NT2/D1 (cell line): ENCODE measurements around the gene CPLANE2.

Experiments used
- DNase-seq: peaks from one replicate; pipeline ENCODE4 v3.0.0-alpha.2; 2011; ENCODE audit warnings: low read depth, low spot score
- H3K27me3 ChIP-seq: 2 replicates; pipeline ENCODE4 v1.6.0; 2011; ENCODE audit warnings: mild to moderate bottlenecking; ENCODE audit not compliant: insufficient read length, insufficient read depth
- H3K36me3 ChIP-seq: 2 replicates; pipeline ENCODE4 v1.6.1; 2011; ENCODE audit warnings: mild to moderate bottlenecking, low read length, mixed read lengths; ENCODE audit not compliant: insufficient read depth, insufficient read length
- H3K4me1 ChIP-seq: 2 replicates; pipeline ENCODE4 v1.5.1; 2011; ENCODE audit not compliant: insufficient read depth, insufficient read length
- H3K4me3 ChIP-seq: 2 replicates; pipeline ENCODE4 v1.5.1; 2011; ENCODE audit warnings: low read depth; ENCODE audit not compliant: insufficient read length
- H3K9ac ChIP-seq: 2 replicates; pipeline ENCODE4 v1.6.0; 2011; ENCODE audit warnings: low read depth; ENCODE audit not compliant: insufficient read length
- H3K9me3 ChIP-seq: 2 replicates; pipeline ENCODE4 v1.5.1; 2011; ENCODE audit warnings: mild to moderate bottlenecking, low read length; ENCODE audit not compliant: insufficient read depth
- SUZ12 ChIP-seq: IDR thresholded peaks from 2 replicates; pipeline ENCODE4 v1.6.1; 2011; ENCODE audit not compliant: insufficient read length, insufficient read depth; ENCODE audit errors: extremely low read depth
- YY1 ChIP-seq: IDR thresholded peaks from 2 replicates; pipeline ENCODE4 v1.6.1; 2011; ENCODE audit not compliant: insufficient read length, insufficient read depth
- ZNF274 ChIP-seq: IDR thresholded peaks from 2 replicates; pipeline ENCODE4 v1.6.1; 2011; ENCODE audit warnings: mild to moderate bottlenecking, low read depth, low read length

CPLANE2 gene

DNA sequence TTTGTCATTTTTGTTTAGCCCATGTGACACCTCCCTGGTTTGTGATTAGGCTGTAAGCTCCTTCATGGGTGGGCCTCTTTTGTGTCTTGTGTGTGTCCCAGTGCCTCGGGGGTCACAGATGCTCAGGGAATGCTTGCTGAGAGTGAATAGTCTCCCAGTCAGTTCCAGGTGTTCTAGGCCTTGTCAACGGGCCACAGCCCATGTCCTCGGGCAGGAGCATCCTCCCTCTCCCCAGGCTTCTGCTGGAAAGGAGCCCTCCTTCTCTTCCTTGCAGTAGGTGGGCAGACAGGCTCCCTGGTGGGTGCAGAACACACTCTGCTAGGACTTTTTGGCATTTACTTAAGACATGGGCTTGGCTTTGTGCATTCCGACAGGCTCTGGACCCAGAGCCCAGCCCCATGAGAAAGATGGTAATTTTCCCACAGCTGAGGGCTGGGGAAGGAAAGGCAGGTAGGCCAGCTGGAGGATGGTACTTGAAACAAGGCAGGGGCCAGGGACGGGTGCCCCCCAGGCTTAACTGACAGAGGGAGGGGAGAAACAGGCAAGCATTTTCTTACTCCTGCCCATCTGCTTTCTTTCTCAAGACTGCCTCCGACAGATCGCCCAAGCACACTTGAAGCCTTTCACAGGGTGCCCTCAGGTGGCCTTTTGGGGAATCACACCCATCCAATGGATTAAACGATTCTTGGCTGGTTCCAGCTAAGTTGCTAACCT, 7.1 kb upstream of the CPLANE2 start:
- no peak overlapping the region for H3K9ac ChIP-seq
- DNase-seq, result peak; percentile 66
- no peaks in the 10 kb centered on the region for H3K9me3 ChIP-seq
- H3K36me3 ChIP-seq, result peaks cover 14% of the 10 kb centered on the region
- H3K27me3 ChIP-seq, result no peaks in the 10 kb centered on the region
- TF ChIP-seq YY1 (no peak), SUZ12 (no peak), ZNF274 (no peak)
- H3K4me3 ChIP-seq, result no peak overlapping the region
- H3K4me1 ChIP-seq, result no peaks in the 10 kb centered on the region

DNA sequence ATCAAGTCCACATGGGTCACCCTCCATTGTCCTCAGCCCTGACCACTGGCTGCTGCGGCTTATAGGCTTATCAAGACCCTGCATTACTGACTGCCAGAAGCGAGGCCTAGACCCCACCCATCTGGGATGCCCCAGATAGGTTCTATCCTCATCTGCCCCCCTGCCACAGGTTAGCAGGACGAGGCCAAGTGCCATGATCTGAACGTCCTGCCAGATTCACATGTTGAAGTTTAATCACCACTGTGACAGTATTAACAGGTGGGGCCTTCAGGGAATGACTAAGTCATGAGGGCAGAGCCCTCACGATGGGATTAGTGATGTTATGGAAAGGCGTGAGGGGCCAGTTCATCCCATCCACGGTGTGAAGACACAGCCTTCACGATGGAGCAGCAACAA, 6.2 kb upstream of the CPLANE2 start:
- no peaks in the 10 kb centered on the region for H3K4me1 ChIP-seq
- peaks cover 7% of the 10 kb centered on the region for H3K36me3 ChIP-seq
- DNase-seq, result no peak
- H3K4me3 ChIP-seq, result no peak overlapping the region
- H3K27me3 ChIP-seq, result no peaks in the 10 kb centered on the region
- H3K9me3 ChIP-seq, result no peaks in the 10 kb centered on the region
- TF ChIP-seq YY1, result no peak
- no peak for TF ChIP-seq ZNF274
- TF ChIP-seq SUZ12, result no peak
- H3K9ac ChIP-seq, result no peak overlapping the region

DNA sequence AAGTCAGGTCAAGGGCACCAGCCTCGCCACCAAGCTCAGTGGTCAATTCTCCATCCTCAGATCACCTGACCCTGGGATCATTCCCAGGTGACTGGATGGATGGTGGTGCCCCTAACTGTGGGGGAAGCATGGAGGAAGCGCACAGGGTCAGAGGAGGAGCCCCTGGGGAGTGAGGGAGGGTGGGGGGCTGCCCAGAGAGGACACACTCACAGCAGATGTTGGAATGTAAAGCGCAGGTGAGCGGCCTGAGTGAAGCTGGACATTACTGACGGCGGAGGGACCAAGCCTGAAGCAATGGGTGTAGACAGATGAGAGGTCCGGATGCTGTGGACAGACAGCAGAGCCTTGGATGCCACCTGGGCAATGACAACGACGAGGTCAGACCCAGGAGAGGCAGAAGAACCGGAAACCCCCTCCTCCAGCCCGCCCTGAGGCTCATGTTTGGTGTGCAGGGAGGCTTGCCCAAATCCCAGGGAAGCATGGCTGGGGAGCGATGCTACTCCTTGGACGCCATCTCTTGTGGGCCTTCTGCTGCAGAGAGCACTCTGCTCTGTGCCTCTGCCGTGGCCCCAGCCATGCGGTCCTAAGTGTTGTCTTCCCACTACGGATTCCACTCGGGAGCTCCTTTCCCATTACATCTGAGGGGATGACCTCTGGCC, 5.7 kb upstream of the CPLANE2 start:
- H3K9ac ChIP-seq, result no peak overlapping the region
- H3K4me3 ChIP-seq, result no peak overlapping the region
- no peaks in the 10 kb centered on the region for H3K4me1 ChIP-seq
- H3K36me3 ChIP-seq, result peaks cover 3% of the 10 kb centered on the region
- no peak for DNase-seq
- no peaks in the 10 kb centered on the region for H3K27me3 ChIP-seq
- no peaks in the 10 kb centered on the region for H3K9me3 ChIP-seq
- TF ChIP-seq YY1, result no peak
- no peak for TF ChIP-seq SUZ12
- no peak for TF ChIP-seq ZNF274

DNA sequence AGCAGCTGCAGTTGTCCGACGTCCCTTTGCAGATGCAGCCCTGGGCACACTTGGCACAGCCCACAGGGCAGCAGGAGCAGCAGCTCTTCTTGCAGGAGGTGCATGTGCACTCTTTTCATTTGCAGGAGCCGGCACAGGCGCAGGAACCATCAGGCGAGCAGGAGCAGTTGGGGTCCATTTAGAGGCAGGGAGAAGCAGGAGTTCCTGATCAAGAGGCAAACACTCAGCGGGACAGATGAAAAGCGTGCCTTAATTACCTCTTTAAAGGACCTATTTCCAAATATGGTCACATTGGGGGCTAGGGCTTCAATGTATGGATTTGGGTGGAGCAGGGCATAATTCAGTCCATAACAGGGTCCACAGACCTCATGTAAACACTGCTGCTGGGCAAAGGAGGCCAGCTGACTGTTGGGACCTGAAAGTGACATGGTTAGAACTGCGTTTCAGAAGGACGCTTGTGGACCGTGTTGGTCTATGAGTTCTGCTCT, 4.3 kb upstream of the CPLANE2 start:
- DNase-seq, result no peak
- H3K4me3 ChIP-seq, result no peak overlapping the region
- no peaks in the 10 kb centered on the region for H3K9me3 ChIP-seq
- peaks cover 5% of the 10 kb centered on the region for H3K27me3 ChIP-seq
- no peaks in the 10 kb centered on the region for H3K4me1 ChIP-seq
- peaks cover 3% of the 10 kb centered on the region for H3K36me3 ChIP-seq
- TF ChIP-seq SUZ12, result no peak
- TF ChIP-seq YY1, result no peak
- no peak for TF ChIP-seq ZNF274
- no peak overlapping the region for H3K9ac ChIP-seq

DNA sequence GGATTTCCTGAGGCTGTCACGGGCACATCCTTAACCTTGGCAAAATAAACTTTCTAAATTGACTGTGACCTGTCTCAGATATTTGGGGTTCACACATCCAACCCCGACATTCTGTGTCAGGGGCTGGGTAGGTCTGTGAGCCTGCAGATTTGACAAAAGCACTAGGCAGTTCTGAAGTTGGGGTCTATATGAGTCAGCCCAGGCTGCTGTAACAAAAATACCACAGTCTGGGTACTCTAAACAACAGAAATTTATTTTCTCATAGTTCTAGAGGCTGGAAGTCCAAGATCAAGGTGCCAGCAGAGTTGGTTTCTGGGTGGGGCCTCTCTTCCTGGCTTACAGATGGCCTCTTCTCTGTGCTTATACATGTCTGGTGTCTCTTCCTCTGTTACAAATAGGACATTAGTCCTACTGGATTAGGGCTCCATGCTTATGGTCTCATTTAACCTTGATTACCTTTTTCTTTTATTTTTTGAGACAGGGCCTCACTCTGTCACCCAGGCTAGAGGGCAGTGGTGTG, 3.0 kb upstream of the CPLANE2 start:
- DNase-seq, result no peak
- TF ChIP-seq ZNF274 (no peak), SUZ12 (no peak), YY1 (no peak)
- Histone ChIP-seq H3K9me3 (no peaks in the 10 kb centered on the region), H3K4me3 (no peak overlapping the region), H3K9ac (no peak overlapping the region), H3K27me3 (peaks cover 10% of the 10 kb centered on the region), H3K36me3 (no peaks in the 10 kb centered on the region), H3K4me1 (peaks cover 3% of the 10 kb centered on the region)

DNA sequence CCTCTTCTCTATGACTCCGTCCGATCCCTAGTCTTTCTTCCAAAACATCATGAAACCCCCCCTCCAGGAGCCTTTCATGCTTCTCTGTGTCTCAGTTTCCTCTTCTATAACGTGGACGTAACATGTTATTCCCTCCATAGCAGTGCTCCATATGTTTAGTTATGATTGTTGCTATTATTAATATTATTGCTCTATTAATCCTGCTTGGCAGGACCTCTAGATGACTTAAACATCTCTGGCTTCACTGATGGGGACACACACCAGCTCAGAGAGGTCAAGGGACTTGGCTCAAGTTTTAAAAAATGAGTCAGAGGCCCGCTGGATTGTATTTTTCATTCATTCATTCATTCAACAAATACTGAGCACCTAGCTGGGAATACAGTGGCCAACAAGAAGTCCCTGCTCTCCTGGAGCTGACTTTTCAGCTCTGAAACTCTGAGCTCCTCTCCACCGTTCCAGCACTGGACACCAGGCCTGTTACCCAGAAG, 404 bp upstream of the CPLANE2 start:
- DNase-seq, result no peak
- H3K9ac ChIP-seq, result peak overlapping the region; percentile 57
- TF ChIP-seq YY1 (no peak), ZNF274 (no peak), SUZ12 (no peak)
- no peaks in the 10 kb centered on the region for H3K36me3 ChIP-seq
- peaks cover 10% of the 10 kb centered on the region for H3K27me3 ChIP-seq
- peak overlapping the region; percentile 63 for H3K4me3 ChIP-seq
- H3K4me1 ChIP-seq, result peaks cover 3% of the 10 kb centered on the region
- H3K9me3 ChIP-seq, result no peaks in the 10 kb centered on the region

DNA sequence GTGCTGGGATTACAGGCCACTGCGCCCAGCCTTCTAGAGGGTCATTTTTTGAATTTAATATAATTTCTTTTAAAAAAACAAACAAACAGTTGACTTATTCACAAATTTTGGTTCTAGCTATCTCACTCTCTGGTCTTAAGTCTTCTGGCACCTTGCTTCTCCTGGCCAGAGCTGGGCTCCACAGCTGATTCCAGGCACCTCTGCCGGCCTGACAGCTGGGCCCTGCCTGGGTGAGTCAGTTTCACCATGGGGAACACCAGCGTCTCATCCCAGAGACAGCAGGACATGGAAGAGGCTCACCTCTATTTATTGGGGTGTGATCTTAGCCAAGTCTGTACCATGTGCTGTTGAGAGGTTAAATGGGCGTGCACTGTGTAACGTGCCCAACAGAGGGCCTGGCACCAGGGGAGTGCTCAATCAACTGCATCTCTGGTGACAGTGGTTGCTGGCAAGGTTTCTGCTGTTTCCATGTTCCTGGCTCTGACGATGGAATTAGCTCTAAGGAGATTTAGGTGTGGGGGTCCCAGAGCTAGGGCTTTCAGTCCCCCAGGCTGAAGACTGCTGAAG, 956 bp downstream of the CPLANE2 start:
- H3K9ac ChIP-seq, result peak overlapping the region; percentile 79
- TF ChIP-seq YY1 (no peak), SUZ12 (no peak), ZNF274 (no peak)
- peaks cover 9% of the 10 kb centered on the region for H3K4me1 ChIP-seq
- no peak for DNase-seq
- no peaks in the 10 kb centered on the region for H3K9me3 ChIP-seq
- H3K4me3 ChIP-seq, result peak overlapping the region; percentile 63
- peaks cover 10% of the 10 kb centered on the region for H3K27me3 ChIP-seq
- H3K36me3 ChIP-seq, result no peaks in the 10 kb centered on the region
